B cell (primary cell): ENCODE data around the gene AHCTF1. TPM values are rescaled to one million over a fixed set of nuclear protein-coding genes. Genes with fewer than 3 reads are reported as not detected.
A peak's percentile ranks its signal among the peaks of the same experiment; 100 is the strongest.

Experiments
- ATAC-seq: fragments of 200-7000 bp; cut with Tn5 transposase; one replicate; pipeline ENCODE4 v1.10.0; 2021; ENCODE audit warnings: low read depth, mild to moderate bottlenecking, moderate number of reproducible peaks, moderate library complexity
- CTCF ChIA-PET: fragments of 350-600 bp; sonication (Branson Sonifier 250); formaldehyde crosslinking; loops from one replicate; lab custom pipeline; 2021; ENCODE audit warnings: antibody characterized with exemption, inconsistent platforms; lab: Charles Lee
- POLR2A ChIA-PET: fragments of 350-600 bp; sonication (Branson Sonifier 250); formaldehyde crosslinking; loops from one replicate; lab custom pipeline; 2021; ENCODE audit warnings: antibody characterized with exemption; lab: Charles Lee
- DNase-seq: peaks from one replicate; pipeline ENCODE4 v3.0.0; 2013
- H2AFZ ChIP-seq: 2 replicates; pipeline ENCODE4 v1.6.1; 2012; ENCODE audit warnings: mild to moderate bottlenecking, low read depth, low read length; ENCODE audit not compliant: insufficient read depth, poor library complexity, severe bottlenecking
- H3K27ac ChIP-seq, 2 donors: 1 replicate in 1 of 2; 2 replicates in 1 of 2; pipeline ENCODE4 v1.5.1; 2012 to 2013; ENCODE audit warnings: low read length in 2 of 2, mild to moderate bottlenecking in 2 of 2, moderate library complexity in 1 of 2
- H3K27me3 ChIP-seq, 4 experiments: fragments of 200-600 bp in 1 of 4; sonication (generic) in 1 of 4; replicated peaks in 1 of 4; 1 replicate in 2 of 4; 2 replicates in 2 of 4; pipeline versions ENCODE4 v1.6.1 to v1.7.0; 2013 to 2016; ENCODE audit warnings: low read length in 3 of 4, mild to moderate bottlenecking in 2 of 4, mixed read lengths in 1 of 4, moderate library complexity in 1 of 4; ENCODE audit not compliant: insufficient read depth in 4 of 4, control insufficient read depth in 3 of 4; ENCODE audit errors: control extremely low read depth in 1 of 4
- H3K36me3 ChIP-seq, 2 experiments: replicated peaks in 1 of 2; 1 replicate in 1 of 2; 2 replicates in 1 of 2; pipeline versions ENCODE4 v1.6.1 to v1.7.1; 2013; ENCODE audit warnings: low read length in 1 of 2; ENCODE audit not compliant: insufficient read depth in 2 of 2, control insufficient read depth in 1 of 2; ENCODE audit errors: control extremely low read depth in 1 of 2, extremely low read depth in 1 of 2
- H3K4me1 ChIP-seq, 2 donors: fragments of 200-600 bp in 1 of 2; sonication (generic) in 1 of 2; 1 replicate in 1 of 2; 2 replicates in 1 of 2; pipeline versions ENCODE4 v1.5.1 to v1.6.1; 2013 to 2017; ENCODE audit warnings: low read length in 2 of 2; ENCODE audit not compliant: control insufficient read depth in 2 of 2, insufficient read depth in 2 of 2
- H3K4me2 ChIP-seq: replicated peaks from 2 replicates; pipeline ENCODE3; 2012; ENCODE audit warnings: mild to moderate bottlenecking, low read depth, low read length; ENCODE audit not compliant: poor library complexity, severe bottlenecking
- H3K4me3 ChIP-seq, 5 experiments: fragments of 200-600 bp in 1 of 5; sonication (generic) in 1 of 5; 1 replicate in 3 of 5; 2 replicates in 2 of 5; pipeline versions ENCODE4 v1.5.1 to v1.7.0; 2011 to 2016; ENCODE audit warnings: low read length in 4 of 5, mild to moderate bottlenecking in 4 of 5, low read depth in 2 of 5, control low read depth in 1 of 5, moderate library complexity in 1 of 5; ENCODE audit not compliant: insufficient read depth in 1 of 5; ENCODE audit errors: control extremely low read depth in 1 of 5, extremely low read depth in 1 of 5
- H3K79me2 ChIP-seq: fragments of 200-600 bp; sonication (generic); one replicate; pipeline ENCODE4 v1.6.0; 2016; ENCODE audit warnings: low read length; ENCODE audit not compliant: control insufficient read depth, insufficient read depth
- H3K9ac ChIP-seq: fragments of 200-600 bp; sonication (generic); 2 replicates; pipeline ENCODE4 v1.6.1; 2017; ENCODE audit warnings: mild to moderate bottlenecking, low read length, moderate library complexity
- H3K9me3 ChIP-seq, 3 donors: one replicate each; pipeline versions ENCODE4 v1.6.1 to v1.7.1; 2013; ENCODE audit warnings: low read length in 2 of 3; ENCODE audit not compliant: control insufficient read depth in 2 of 3, insufficient read depth in 1 of 3; ENCODE audit errors: control extremely low read depth in 1 of 3
- H4K20me1 ChIP-seq: 2 replicates; pipeline ENCODE4 v1.6.0; 2012; ENCODE audit warnings: mild to moderate bottlenecking, low read length; ENCODE audit not compliant: insufficient read depth, control insufficient read depth, poor library complexity, severe bottlenecking
- H3K27ac Mint-ChIP-seq: one replicate; pipeline ENCODE4 v1.8.0; 2021; ENCODE audit warnings: mixed read lengths
- H3K27me3 Mint-ChIP-seq: one replicate; pipeline ENCODE4 v1.8.0; 2021; ENCODE audit warnings: mixed read lengths
- H3K4me1 Mint-ChIP-seq: one replicate; pipeline ENCODE4 v1.8.0; 2021; ENCODE audit warnings: mixed read lengths
- H3K4me3 Mint-ChIP-seq: one replicate; pipeline ENCODE4 v1.8.0; 2021; ENCODE audit warnings: mixed read lengths
- H3K9me3 Mint-ChIP-seq: one replicate; pipeline ENCODE4 v1.8.0; 2022; ENCODE audit warnings: mixed read lengths; ENCODE audit not compliant: insufficient read depth
- CTCF ChIP-seq: fragments of 200-600 bp; IDR thresholded peaks from one replicate; pipeline ENCODE4 v1.8.0; 2022; ENCODE audit warnings: antibody characterized with exemption, mild to moderate bottlenecking
- EZH2 ChIP-seq: IDR thresholded peaks from 2 replicates; pipeline ENCODE4 v1.6.1; 2012; ENCODE audit warnings: borderline replicate concordance, low read depth, mild to moderate bottlenecking, moderate library complexity, low read length; ENCODE audit not compliant: insufficient read depth, poor library complexity, severe bottlenecking
- WGBS: methylation state at CpG from one replicate; pipeline ENCODE4 v1.1.5; 2013; ENCODE audit warnings: missing lambda C conversion rate; ENCODE audit not compliant: insufficient coverage; 5-methylcytosine and 5-hydroxymethylcytosine counted together
- intact Hi-C: fragments of 100-400 bp; cut with micrococcal nuclease; formaldehyde crosslinking; loops from one replicate; pipeline ENCODE4 v1.10.0; 2022
- polyA plus RNA-seq: library from polyadenylated mRNA; depleted of rRNA; stranded (reverse); fragments of >200 nt; gene quantifications from 2 replicates; pipeline ENCODE4 v1.2.3, GENCODE V29; 2012
- total RNA-seq, 2 donors: library from RNA; stranded (reverse); fragments of 120-200 nt in 1 of 2; gene quantifications; 1 replicate in 1 of 2; 2 replicates in 1 of 2; pipeline versions ENCODE4 v1.2.3 to v1.2.4, GENCODE V29; 2013 to 2022

AHCTF1 gene
- total and polyA plus RNA-seq, 2 donors (not counting 1 experiment from before 2014, with no cell fraction given) = 8.6 to 34.8 TPM

DNA sequence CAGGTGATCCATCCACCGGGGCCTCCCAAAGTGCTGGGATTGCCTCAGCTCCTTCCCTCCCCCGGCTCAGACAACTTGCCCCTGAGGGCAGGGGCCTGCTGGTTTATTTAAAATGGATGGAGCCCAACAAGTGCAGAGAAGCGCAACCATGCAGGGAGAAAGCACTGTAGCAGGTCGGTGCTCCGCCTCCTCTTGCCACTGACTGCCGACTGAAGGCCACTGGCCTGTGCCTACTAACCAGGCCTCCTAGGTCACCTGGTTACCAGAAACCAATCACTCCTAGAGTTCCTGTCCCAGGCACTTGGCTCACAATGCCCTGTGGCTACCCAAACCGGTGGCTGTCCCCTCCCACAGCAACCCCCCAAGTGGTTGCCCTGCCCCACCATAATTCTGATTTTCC is 40.2 kb upstream of the AHCTF1 start:
- H3K27me3 Mint-ChIP-seq = no peaks in the 10 kb centered on the region
- no peaks in the 10 kb centered on the region for H4K20me1 ChIP-seq
- H3K9me3 ChIP-seq = peaks cover 3 to 35% (median 19%) of the 10 kb centered on the region in 3 donors
- H3K27ac Mint-ChIP-seq = no peak overlapping the region
- POLR2A ChIA-PET = no interaction called here
- DNase-seq = no peak
- CTCF ChIA-PET = interaction anchor here (0.6 to 3.1 kb wide), 8 partner anchors 21 to 474 kb away, joined by 3 to 27 read pairs (median 3); partner anchors contain the start of gene AHCTF1
- H3K4me1 Mint-ChIP-seq = no peaks in the 10 kb centered on the region
- intact Hi-C loops = loop anchor here (2.0 kb wide), 1 partner anchor 65 kb away; no protein-coding TSS in a partner anchor
- H3K9ac ChIP-seq = no peak overlapping the region
- H3K27ac ChIP-seq = no peak overlapping the region
- TF ChIP-seq CTCF (no peak), EZH2 (no peak)
- H3K4me1 ChIP-seq = no peaks in the 10 kb centered on the region
- ATAC-seq = no peak
- H3K4me3 Mint-ChIP-seq = no peak overlapping the region
- 99% methylated on average over 7 of the region's 7 CpGs for WGBS
- peaks cover 37% of the 10 kb centered on the region for H3K9me3 Mint-ChIP-seq
- no peak overlapping the region for H2AFZ ChIP-seq
- no peaks in the 10 kb centered on the region for H3K79me2 ChIP-seq
- H3K36me3 ChIP-seq = no peaks in the 10 kb centered on the region
- H3K4me3 ChIP-seq = no peak overlapping the region
- no peak overlapping the region for H3K4me2 ChIP-seq
- H3K27me3 ChIP-seq = no peaks in the 10 kb centered on the region

DNA sequence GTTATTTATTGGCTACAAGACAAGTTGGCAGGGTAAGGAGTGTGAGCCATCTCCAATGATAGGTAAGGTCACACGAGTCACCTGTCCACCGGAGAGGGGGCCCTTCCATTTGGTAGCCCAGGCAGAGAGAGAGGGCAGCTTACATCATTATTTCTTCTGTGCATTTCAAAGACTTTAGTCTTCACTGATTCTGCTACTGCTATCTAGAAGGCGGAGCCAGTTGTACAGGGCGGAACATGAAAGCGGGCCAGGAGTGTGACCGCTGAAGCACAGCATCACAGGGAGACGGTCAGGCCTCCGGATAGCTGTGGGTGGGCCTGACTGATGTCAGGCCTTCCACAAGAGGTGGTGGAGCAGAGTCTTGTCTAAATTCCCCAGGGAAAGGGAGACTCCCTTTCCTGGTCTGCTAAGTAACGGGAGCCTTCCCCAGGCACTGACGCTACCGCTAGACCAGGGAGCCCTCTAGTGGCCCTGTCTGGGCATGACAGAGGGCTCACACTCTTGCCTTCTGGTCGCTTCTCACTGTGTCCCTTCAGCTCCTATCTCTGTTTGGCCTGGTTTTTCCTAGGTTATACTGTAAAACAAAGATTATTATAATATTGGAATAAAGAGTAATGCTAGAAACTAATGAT is 39.5 kb upstream of the AHCTF1 start:
- 73% methylated on average over 10 of the region's 12 CpGs for WGBS

More for the DNA sequence above, 39.5 kb upstream of the AHCTF1 start:
- no peak overlapping the region for H3K4me3 Mint-ChIP-seq
- H3K9me3 Mint-ChIP-seq = peaks cover 39% of the 10 kb centered on the region
- Histone ChIP-seq H3K27me3 (no peaks in the 10 kb centered on the region), H3K36me3 (no peaks in the 10 kb centered on the region), H3K79me2 (no peaks in the 10 kb centered on the region), H3K4me3 (no peak overlapping the region), H3K4me2 (no peak overlapping the region), H3K4me1 (no peaks in the 10 kb centered on the region), H3K9me3 (peaks cover 3 to 40% (median 19%) of the 10 kb centered on the region in 3 donors), H2AFZ (no peak overlapping the region), H4K20me1 (no peaks in the 10 kb centered on the region), H3K27ac (no peak overlapping the region), H3K9ac (no peak overlapping the region)
- ATAC-seq (no peak), DNase-seq (peak; percentile 47)
- TF ChIP-seq CTCF (peak; percentile 76), EZH2 (no peak)
- ChIA-PET POLR2A (no interaction called here), CTCF (interaction anchor here (0.6 to 3.1 kb wide), 9 partner anchors 10 to 473 kb away, joined by 3 to 27 read pairs (median 3); partner anchors contain the start of gene AHCTF1)
- H3K27me3 Mint-ChIP-seq = no peaks in the 10 kb centered on the region
- H3K27ac Mint-ChIP-seq = no peak overlapping the region
- no peaks in the 10 kb centered on the region for H3K4me1 Mint-ChIP-seq
- intact Hi-C loops = loop anchor here (2.0 kb wide), 1 partner anchor 64 kb away; no protein-coding TSS in a partner anchor
